Measurements from ENCODE around the gene BPGM. TPM values are rescaled to one million over a fixed set of nuclear protein-coding genes. Genes with fewer than 3 reads are reported as not detected.
A peak's percentile ranks its signal among the peaks of the same experiment; 100 is the strongest.
"Not testable (repeated sequence)": the region's sequence is repeated elsewhere in the genome, so short reads cannot be mapped to it uniquely, and the experiment has no call there.

The BPGM gene
- total and polyA plus RNA-seq, 4 donors: 44.7 to 121 (median 52.2) TPM

GRCh38 chr7:134640842-134641715 lies 5.6 kb upstream of the BPGM start:
- Histone ChIP-seq H3K9me3 (ENCODE audit: control insufficient read depth, insufficient read depth, low read length) (no peaks in the 10 kb centered on the region), H3K4me3 (ENCODE audit: low read depth, low read length) (no peak overlapping the region), H3K27ac (ENCODE audit: low read depth, low read length) (no peak overlapping the region), H3K4me1 (ENCODE audit: control insufficient read depth, insufficient read depth, low read length) (peaks cover 2% of the 10 kb centered on the region), H3K36me3 (ENCODE audit: control insufficient read depth, insufficient read depth, low read length) (no peaks in the 10 kb centered on the region), H3K27me3 (ENCODE audit: control insufficient read depth, insufficient read depth, low read length) (no peaks in the 10 kb centered on the region)
- DNase-seq (ENCODE audit: low read depth in 4 of 6, low spot score in 6 of 6): no peak
- 100% methylated on average over 1 of the region's 3 CpGs for WGBS (ENCODE audit: insufficient coverage)

DNA sequence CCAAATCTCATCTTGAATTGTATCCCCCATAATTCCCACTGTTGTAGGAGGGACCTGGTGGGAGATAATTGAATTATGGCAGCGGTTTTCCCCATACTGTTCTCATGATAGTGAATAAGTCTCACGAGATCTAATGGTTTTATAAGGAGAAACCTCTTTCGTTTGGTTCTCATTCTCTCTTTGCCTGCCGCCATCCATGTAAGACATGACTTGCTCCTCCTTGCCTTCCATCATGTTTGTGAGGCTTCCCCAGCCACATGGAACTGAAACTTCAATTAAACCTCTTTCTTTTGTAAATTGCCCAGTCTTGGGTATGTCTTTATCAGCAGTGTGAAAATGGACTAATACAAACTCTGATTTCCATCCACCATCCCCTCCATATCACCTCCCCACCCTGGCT lies 4.7 kb upstream of the BPGM start:
- 90% methylated on average over 2 of the region's 4 CpGs for WGBS (ENCODE audit: insufficient coverage)
- not testable (repeated sequence) for DNase-seq (ENCODE audit: low read depth in 4 of 6, low spot score in 6 of 6)

GRCh38 chr7:134643131-134643530 lies 3.5 kb upstream of the BPGM start:
- Histone ChIP-seq H3K4me3 (ENCODE audit: low read depth, low read length) (no peak overlapping the region), H3K27me3 (ENCODE audit: control insufficient read depth, insufficient read depth, low read length) (no peaks in the 10 kb centered on the region), H3K27ac (ENCODE audit: low read depth, low read length) (no peak overlapping the region), H3K36me3 (ENCODE audit: control insufficient read depth, insufficient read depth, low read length) (no peaks in the 10 kb centered on the region), H3K4me1 (ENCODE audit: control insufficient read depth, insufficient read depth, low read length) (peaks cover 9% of the 10 kb centered on the region), H3K9me3 (ENCODE audit: control insufficient read depth, insufficient read depth, low read length) (no peaks in the 10 kb centered on the region)
- WGBS (ENCODE audit: insufficient coverage): no CpG with 5 or more reads among the region's 1 CpG
- DNase-seq (ENCODE audit: low read depth in 4 of 6, low spot score in 6 of 6): no peak

More for the DNA sequence above, 4.7 kb upstream of the BPGM start:
- H3K4me1 ChIP-seq (ENCODE audit: control insufficient read depth, insufficient read depth, low read length); H3K36me3 ChIP-seq (ENCODE audit: control insufficient read depth, insufficient read depth, low read length); H3K9me3 ChIP-seq (ENCODE audit: control insufficient read depth, insufficient read depth, low read length); H3K27me3 ChIP-seq (ENCODE audit: control insufficient read depth, insufficient read depth, low read length); H3K27ac ChIP-seq (ENCODE audit: low read depth, low read length); H3K4me3 ChIP-seq (ENCODE audit: low read depth, low read length): not testable (repeated sequence)

- no peak overlapping the region for H3K27ac ChIP-seq (ENCODE audit: low read depth, low read length)
Observed at GRCh38 chr7:134645478-134645877, 1.2 kb upstream of the BPGM start.

DNA sequence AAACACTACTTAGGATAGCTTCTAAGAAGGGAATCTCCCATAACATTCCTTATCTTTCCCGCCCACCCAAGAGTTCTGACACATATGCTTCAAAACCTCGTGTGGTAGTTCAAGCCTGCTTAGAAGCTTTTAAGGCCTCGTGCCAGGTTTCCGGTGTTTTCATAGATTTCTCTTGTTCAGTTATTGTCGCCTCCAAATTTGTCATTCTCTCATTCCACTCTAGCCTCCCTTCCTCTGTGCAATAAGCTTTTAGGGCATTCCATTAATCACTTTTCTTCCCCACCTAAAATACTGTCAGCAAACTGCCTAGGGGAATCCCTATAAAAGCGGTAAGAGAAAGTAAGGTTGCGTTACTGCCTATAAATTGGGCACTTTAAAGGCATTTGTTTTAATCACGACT lies 718 bp upstream of the BPGM start:
- WGBS (ENCODE audit: insufficient coverage): 13% methylated on average over 4 of the region's 8 CpGs
- H3K4me1 ChIP-seq (ENCODE audit: control insufficient read depth, insufficient read depth, low read length): peaks cover 16% of the 10 kb centered on the region
- peak overlapping the region; percentile 94 for H3K4me3 ChIP-seq (ENCODE audit: low read depth, low read length)
- H3K9me3 ChIP-seq (ENCODE audit: control insufficient read depth, insufficient read depth, low read length): no peaks in the 10 kb centered on the region
- H3K36me3 ChIP-seq (ENCODE audit: control insufficient read depth, insufficient read depth, low read length): no peaks in the 10 kb centered on the region
- H3K27me3 ChIP-seq (ENCODE audit: control insufficient read depth, insufficient read depth, low read length): no peaks in the 10 kb centered on the region
- DNase-seq (ENCODE audit: low read depth in 4 of 6, low spot score in 6 of 6): no peak
- H3K27ac ChIP-seq (ENCODE audit: low read depth, low read length): peak overlapping the region; percentile 81

More at GRCh38 chr7:134645478-134645877, 1.2 kb upstream of the BPGM start:
- peaks cover 14% of the 10 kb centered on the region for H3K4me1 ChIP-seq (ENCODE audit: control insufficient read depth, insufficient read depth, low read length)
- no peaks in the 10 kb centered on the region for H3K9me3 ChIP-seq (ENCODE audit: control insufficient read depth, insufficient read depth, low read length)
- H3K4me3 ChIP-seq (ENCODE audit: low read depth, low read length): peak overlapping the region; percentile 94
- H3K36me3 ChIP-seq (ENCODE audit: control insufficient read depth, insufficient read depth, low read length): no peaks in the 10 kb centered on the region
- no peak for DNase-seq (ENCODE audit: low read depth in 4 of 6, low spot score in 6 of 6)
- WGBS (ENCODE audit: insufficient coverage): 50% methylated on average over 4 of the region's 5 CpGs
- H3K27me3 ChIP-seq (ENCODE audit: control insufficient read depth, insufficient read depth, low read length): no peaks in the 10 kb centered on the region

- Histone ChIP-seq H3K9me3 (ENCODE audit: control insufficient read depth, insufficient read depth, low read length) (no peaks in the 10 kb centered on the region), H3K27me3 (ENCODE audit: control insufficient read depth, insufficient read depth, low read length) (no peaks in the 10 kb centered on the region), H3K27ac (ENCODE audit: low read depth, low read length) (no peak overlapping the region), H3K4me1 (ENCODE audit: control insufficient read depth, insufficient read depth, low read length) (peaks cover 16% of the 10 kb centered on the region), H3K4me3 (ENCODE audit: low read depth, low read length) (no peak overlapping the region), H3K36me3 (ENCODE audit: control insufficient read depth, insufficient read depth, low read length) (no peaks in the 10 kb centered on the region)
- no peak for DNase-seq (ENCODE audit: low read depth in 4 of 6, low spot score in 6 of 6)
- WGBS (ENCODE audit: insufficient coverage): no CpG with 5 or more reads among the region's 6 CpGs
Observed at GRCh38 chr7:134648456-134648855, 1.8 kb downstream of the BPGM start.

- Histone ChIP-seq H3K4me1 (ENCODE audit: control insufficient read depth, insufficient read depth, low read length) (peaks cover 16% of the 10 kb centered on the region), H3K27me3 (ENCODE audit: control insufficient read depth, insufficient read depth, low read length) (no peaks in the 10 kb centered on the region), H3K9me3 (ENCODE audit: control insufficient read depth, insufficient read depth, low read length) (no peaks in the 10 kb centered on the region), H3K36me3 (ENCODE audit: control insufficient read depth, insufficient read depth, low read length) (no peaks in the 10 kb centered on the region), H3K27ac (ENCODE audit: low read depth, low read length) (no peak overlapping the region), H3K4me3 (ENCODE audit: low read depth, low read length) (no peak overlapping the region)
- WGBS (ENCODE audit: insufficient coverage): 83% methylated on average over 1 of the region's 3 CpGs
- no peak for DNase-seq (ENCODE audit: low read depth in 4 of 6, low spot score in 6 of 6)
Observed at GRCh38 chr7:134649226-134649775, 2.6 kb downstream of the BPGM start.

- H3K27ac ChIP-seq (ENCODE audit: low read depth, low read length): no peak overlapping the region
- DNase-seq (ENCODE audit: low read depth in 4 of 6, low spot score in 6 of 6): no peak
- whole genome bisulfite sequencing (ENCODE audit: insufficient coverage): no CpG with 5 or more reads among the region's 4 CpGs
- H3K4me3 ChIP-seq (ENCODE audit: low read depth, low read length): no peak overlapping the region
- H3K27me3 ChIP-seq (ENCODE audit: control insufficient read depth, insufficient read depth, low read length): no peaks in the 10 kb centered on the region
- H3K4me1 ChIP-seq (ENCODE audit: control insufficient read depth, insufficient read depth, low read length): peaks cover 14% of the 10 kb centered on the region
- no peaks in the 10 kb centered on the region for H3K36me3 ChIP-seq (ENCODE audit: control insufficient read depth, insufficient read depth, low read length)
- H3K9me3 ChIP-seq (ENCODE audit: control insufficient read depth, insufficient read depth, low read length): no peaks in the 10 kb centered on the region
Observed at GRCh38 chr7:134651991-134652390, 5.3 kb downstream of the BPGM start.

- Histone ChIP-seq H3K9me3 (ENCODE audit: control insufficient read depth, insufficient read depth, low read length) (no peaks in the 10 kb centered on the region), H3K4me1 (ENCODE audit: control insufficient read depth, insufficient read depth, low read length) (peaks cover 2% of the 10 kb centered on the region), H3K27me3 (ENCODE audit: control insufficient read depth, insufficient read depth, low read length) (no peaks in the 10 kb centered on the region), H3K36me3 (ENCODE audit: control insufficient read depth, insufficient read depth, low read length) (no peaks in the 10 kb centered on the region), H3K4me3 (ENCODE audit: low read depth, low read length) (no peak overlapping the region), H3K27ac (ENCODE audit: low read depth, low read length) (no peak overlapping the region)
- DNase-seq (ENCODE audit: low read depth in 4 of 6, low spot score in 6 of 6): no peak
- 89% methylated on average over 1 of the region's 4 CpGs for WGBS (ENCODE audit: insufficient coverage)
Observed at GRCh38 chr7:134654104-134654775, 7.6 kb downstream of the BPGM start.
